Chondrocyte (in vitro differentiated cells): Measurements from ENCODE around the gene TTC33. TPM values are rescaled to one million over a fixed set of nuclear protein-coding genes. Genes with fewer than 3 reads are reported as not detected.

ENCODE experiments used
- DNase-seq: peaks from one replicate; pipeline ENCODE4 v3.0.0; 2021; ENCODE audit warnings: mixed read lengths, low spot score
- H3K27ac Mint-ChIP-seq: one replicate; pipeline ENCODE4 v1.8.0; 2021; ENCODE audit warnings: mild to moderate bottlenecking, moderate library complexity, mixed read lengths; ENCODE audit not compliant: unreplicated experiment
- H3K27me3 Mint-ChIP-seq: 2 replicates; pipeline ENCODE4 v1.8.0; 2021; ENCODE audit warnings: low read depth, mixed read lengths
- H3K36me3 Mint-ChIP-seq: 2 replicates; pipeline ENCODE4 v1.8.0; 2021; ENCODE audit warnings: low read depth, mixed read lengths
- H3K4me1 Mint-ChIP-seq: 2 replicates; pipeline ENCODE4 v1.8.0; 2021; ENCODE audit warnings: low read depth, mild to moderate bottlenecking, mixed read lengths
- H3K4me3 Mint-ChIP-seq: one replicate; pipeline ENCODE4 v1.8.0; 2021; ENCODE audit warnings: mild to moderate bottlenecking, moderate library complexity, mixed read lengths; ENCODE audit not compliant: unreplicated experiment
- H3K9me3 Mint-ChIP-seq: 2 replicates; pipeline ENCODE4 v1.8.0; 2021; ENCODE audit warnings: low read depth, mixed read lengths
- CTCF ChIP-seq: fragments of 200-600 bp; sonication (generic); IDR thresholded peaks from 2 replicates; pipeline ENCODE4 v1.5.0; 2021; ENCODE audit warnings: antibody characterized with exemption, mild to moderate bottlenecking, moderate library complexity
- total RNA-seq: library from RNA; stranded (reverse); gene quantifications from 3 replicates; pipeline ENCODE4 v1.2.1, GENCODE V29; 2021

Gene TTC33
- total RNA-seq, 1 donor from 2014 or later: 14.3 TPM

GRCh38 chr5:40521925-40522324 is 233.8 kb downstream of the TTC33 start:
- no peak overlapping the region for H3K4me3 Mint-ChIP-seq

GRCh38 chr5:40521108-40521785 is 234.5 kb downstream of the TTC33 start:
- Mint-ChIP-seq H3K9me3 (peaks cover 11% of the 10 kb centered on the region), H3K36me3 (peaks cover 6% of the 10 kb centered on the region), H3K27me3 (peaks cover 6% of the 10 kb centered on the region), H3K4me3 (no peak overlapping the region), H3K27ac (no peak overlapping the region), H3K4me1 (no peaks in the 10 kb centered on the region)
- DNase-seq: no peak
- TF ChIP-seq CTCF: no peak

More at GRCh38 chr5:40521925-40522324, 233.8 kb downstream of the TTC33 start:
- Mint-ChIP-seq H3K36me3 (peaks cover 6% of the 10 kb centered on the region), H3K9me3 (peaks cover 11% of the 10 kb centered on the region), H3K27me3 (peaks cover 6% of the 10 kb centered on the region), H3K27ac (no peak overlapping the region), H3K4me1 (no peaks in the 10 kb centered on the region)
- TF ChIP-seq CTCF: no peak
- no peak for DNase-seq

- Mint-ChIP-seq H3K4me3 (no peak overlapping the region), H3K27ac (no peak overlapping the region), H3K9me3 (peaks cover 6% of the 10 kb centered on the region), H3K27me3 (peaks cover 1% of the 10 kb centered on the region), H3K36me3 (peaks cover 1% of the 10 kb centered on the region), H3K4me1 (no peaks in the 10 kb centered on the region)
- no peak for DNase-seq
- no peak for TF ChIP-seq CTCF
Observed at GRCh38 chr5:40518485-40518917, 237.3 kb downstream of the TTC33 start.

GRCh38 chr5:40515476-40515875 is 240.3 kb downstream of the TTC33 start:
- Mint-ChIP-seq H3K4me3 (no peak overlapping the region), H3K9me3 (no peaks in the 10 kb centered on the region), H3K4me1 (no peaks in the 10 kb centered on the region), H3K27me3 (peaks cover 1% of the 10 kb centered on the region), H3K36me3 (no peaks in the 10 kb centered on the region), H3K27ac (no peak overlapping the region)
- TF ChIP-seq CTCF: no peak
- no peak for DNase-seq

GRCh38 chr5:40514976-40515375 is 240.8 kb downstream of the TTC33 start:
- peaks cover 1% of the 10 kb centered on the region for H3K27me3 Mint-ChIP-seq

More at GRCh38 chr5:40514976-40515375, 240.8 kb downstream of the TTC33 start:
- Mint-ChIP-seq H3K4me3 (no peak overlapping the region), H3K36me3 (no peaks in the 10 kb centered on the region), H3K4me1 (no peaks in the 10 kb centered on the region), H3K9me3 (no peaks in the 10 kb centered on the region), H3K27ac (no peak overlapping the region)
- TF ChIP-seq CTCF: no peak
- DNase-seq: no peak
